Stimulated activated naive B cell treated with anti-CD40 and anti-IgM and Interleukin-4, amounts not matched to agents 10 μg/mL and 1 μg/mL and 100 μg/mL, for 72 hours (primary cell): ENCODE data around the gene HAAO.

ENCODE experiments used
- ATAC-seq, 2 donors: fragments of 150-1000 bp; cut with Tn5 transposase; replicated peaks; 2 replicates each; pipeline ENCODE4 v1.10.0; 2021; ENCODE audit warnings: moderate library complexity in 1 of 2
- DNase-seq: peaks from one replicate; pipeline ENCODE4 v3.0.0; 2021
- H3K27ac Mint-ChIP-seq: one replicate; pipeline ENCODE4 v1.8.0; 2022; ENCODE audit warnings: mild to moderate bottlenecking, mixed read lengths
- H3K27me3 Mint-ChIP-seq, 2 donors: one replicate each; pipeline ENCODE4 v1.8.0; 2022; ENCODE audit warnings: mixed read lengths in 2 of 2
- H3K36me3 Mint-ChIP-seq, 2 donors: one replicate each; pipeline ENCODE4 v1.8.0; 2022; ENCODE audit warnings: mixed read lengths in 2 of 2, mild to moderate bottlenecking in 1 of 2
- H3K4me1 Mint-ChIP-seq, 2 donors: one replicate each; pipeline ENCODE4 v1.8.0; 2022; ENCODE audit warnings: mixed read lengths in 2 of 2, mild to moderate bottlenecking in 1 of 2
- H3K4me3 Mint-ChIP-seq, 2 donors: one replicate each; pipeline ENCODE4 v1.8.0; 2022; ENCODE audit warnings: mild to moderate bottlenecking in 2 of 2, mixed read lengths in 2 of 2, moderate library complexity in 1 of 2
- H3K9me3 Mint-ChIP-seq, 2 donors: one replicate each; pipeline ENCODE4 v1.8.0; 2022; ENCODE audit warnings: mixed read lengths in 2 of 2, mild to moderate bottlenecking in 1 of 2

Gene HAAO

GRCh38 chr2:42827647-42828486 lies 35.5 kb upstream of the HAAO start:
- Mint-ChIP-seq H3K27me3 (peaks cover 9 to 20% of the 10 kb centered on the region in 2 donors), H3K4me1 (peaks cover 9 to 19% of the 10 kb centered on the region in 2 donors), H3K4me3 (peak overlapping the region; percentile 72 to 77), H3K36me3 (no peaks in the 10 kb centered on the region), H3K27ac (no peak overlapping the region), H3K9me3 (no peaks in the 10 kb centered on the region)
- ATAC-seq (peak; percentile 90 to 93), DNase-seq (peak; percentile 66)

- Mint-ChIP-seq H3K4me1 (peaks cover 9 to 19% of the 10 kb centered on the region in 2 donors), H3K27me3 (peaks cover 9 to 20% of the 10 kb centered on the region in 2 donors), H3K36me3 (no peaks in the 10 kb centered on the region), H3K27ac (no peak overlapping the region), H3K9me3 (no peaks in the 10 kb centered on the region), H3K4me3 (no peak overlapping the region)
- ATAC-seq (no peak), DNase-seq (no peak)
Measured at GRCh38 chr2:42826231-42826630, 33.8 kb upstream of the HAAO start.

GRCh38 chr2:42824454-42824807 lies 32.0 kb upstream of the HAAO start:
- peaks cover 9 to 19% of the 10 kb centered on the region in 2 donors for H3K4me1 Mint-ChIP-seq
- H3K36me3 Mint-ChIP-seq, result no peaks in the 10 kb centered on the region
- DNase-seq (no peak), ATAC-seq (no peak)
- H3K27me3 Mint-ChIP-seq, result peaks cover 9 to 20% of the 10 kb centered on the region in 2 donors
- H3K9me3 Mint-ChIP-seq, result no peaks in the 10 kb centered on the region
- H3K4me3 Mint-ChIP-seq, result no peak overlapping the region
- H3K27ac Mint-ChIP-seq, result no peak overlapping the region

GRCh38 chr2:42823744-42824453 lies 31.5 kb upstream of the HAAO start:
- H3K4me3 Mint-ChIP-seq, result no peak overlapping the region

GRCh38 chr2:42819160-42819559 lies 26.8 kb upstream of the HAAO start:
- no peak overlapping the region for H3K27ac Mint-ChIP-seq
- no peak for ATAC-seq
- no peaks in the 10 kb centered on the region for H3K27me3 Mint-ChIP-seq
- no peaks in the 10 kb centered on the region for H3K9me3 Mint-ChIP-seq
- H3K4me1 Mint-ChIP-seq, result no peaks in the 10 kb centered on the region
- no peak overlapping the region for H3K4me3 Mint-ChIP-seq
- DNase-seq, result no peak
- H3K36me3 Mint-ChIP-seq, result no peaks in the 10 kb centered on the region

More at GRCh38 chr2:42823744-42824453, 31.5 kb upstream of the HAAO start:
- no peaks in the 10 kb centered on the region for H3K9me3 Mint-ChIP-seq
- H3K36me3 Mint-ChIP-seq, result no peaks in the 10 kb centered on the region
- DNase-seq (no peak), ATAC-seq (no peak)
- no peak overlapping the region for H3K27ac Mint-ChIP-seq
- peaks cover 9 to 20% of the 10 kb centered on the region in 2 donors for H3K27me3 Mint-ChIP-seq
- H3K4me1 Mint-ChIP-seq, result peaks cover 8 to 16% of the 10 kb centered on the region in 2 donors

- no peak overlapping the region for H3K27ac Mint-ChIP-seq
- no peak overlapping the region for H3K4me3 Mint-ChIP-seq
- H3K4me1 Mint-ChIP-seq, result peaks cover 7 to 8% of the 10 kb centered on the region in 2 donors
- no peak for ATAC-seq
- DNase-seq, result no peak
- peaks cover 4% of the 10 kb centered on the region in 2 donors for H3K9me3 Mint-ChIP-seq
- H3K27me3 Mint-ChIP-seq, result no peaks in the 10 kb centered on the region
- peaks cover 2 to 4% of the 10 kb centered on the region in 2 donors for H3K36me3 Mint-ChIP-seq
Measured at GRCh38 chr2:42815726-42816125, 23.3 kb upstream of the HAAO start.

- Mint-ChIP-seq H3K9me3 (peaks cover 4 to 5% of the 10 kb centered on the region in 2 donors), H3K27ac (no peak overlapping the region), H3K4me1 (peaks cover 17 to 19% of the 10 kb centered on the region in 2 donors), H3K27me3 (peaks cover 4 to 5% of the 10 kb centered on the region in 2 donors), H3K4me3 (no peak overlapping the region), H3K36me3 (peaks cover 5 to 9% of the 10 kb centered on the region in 2 donors)
- no peak for DNase-seq
- ATAC-seq, result no peak
Measured at GRCh38 chr2:42813763-42814162, 21.4 kb upstream of the HAAO start.

GRCh38 chr2:42812899-42813479 lies 20.6 kb upstream of the HAAO start:
- Mint-ChIP-seq H3K9me3 (peaks cover 4 to 5% of the 10 kb centered on the region in 2 donors), H3K36me3 (peaks cover 5 to 9% of the 10 kb centered on the region in 2 donors), H3K4me1 (peaks cover 17 to 20% of the 10 kb centered on the region in 2 donors), H3K4me3 (no peak overlapping the region), H3K27me3 (peaks cover 4 to 5% of the 10 kb centered on the region in 2 donors), H3K27ac (peak overlapping the region; percentile 49)
- ATAC-seq (no peak), DNase-seq (no peak)

- Mint-ChIP-seq H3K36me3 (peaks cover 5 to 9% of the 10 kb centered on the region in 2 donors), H3K4me1 (peaks cover 17 to 20% of the 10 kb centered on the region in 2 donors), H3K27ac (peak overlapping the region; percentile 98), H3K27me3 (peaks cover 4 to 5% of the 10 kb centered on the region in 2 donors), H3K4me3 (peak overlapping the region; percentile 93 to 94), H3K9me3 (peaks cover 4 to 5% of the 10 kb centered on the region in 2 donors)
- peak; percentile 22 to 25 for ATAC-seq
- no peak for DNase-seq
Measured at GRCh38 chr2:42810971-42811811, 18.8 kb upstream of the HAAO start.

GRCh38 chr2:42810121-42810970 lies 18.0 kb upstream of the HAAO start:
- Mint-ChIP-seq H3K4me3 (peak overlapping the region; percentile 93 to 94), H3K9me3 (peaks cover 4 to 5% of the 10 kb centered on the region in 2 donors), H3K4me1 (peaks cover 17 to 20% of the 10 kb centered on the region in 2 donors), H3K36me3 (peaks cover 5 to 9% of the 10 kb centered on the region in 2 donors), H3K27ac (peak overlapping the region; percentile 98), H3K27me3 (peaks cover 4 to 5% of the 10 kb centered on the region in 2 donors)
- ATAC-seq (peak; percentile 82 to 84), DNase-seq (peak; percentile 95)

- H3K4me3 Mint-ChIP-seq, result peak overlapping the region; percentile 70 to 93
- H3K4me1 Mint-ChIP-seq, result peaks cover 17 to 20% of the 10 kb centered on the region in 2 donors
- ATAC-seq (peak; percentile 46 to 54), DNase-seq (no peak)
- H3K36me3 Mint-ChIP-seq, result peaks cover 5 to 9% of the 10 kb centered on the region in 2 donors
- H3K27me3 Mint-ChIP-seq, result peaks cover 4 to 5% of the 10 kb centered on the region in 2 donors
- peaks cover 4 to 5% of the 10 kb centered on the region in 2 donors for H3K9me3 Mint-ChIP-seq
- peak overlapping the region; percentile 75 for H3K27ac Mint-ChIP-seq
Measured at GRCh38 chr2:42809819-42810120, 17.4 kb upstream of the HAAO start.

GRCh38 chr2:42809131-42809818 lies 16.9 kb upstream of the HAAO start:
- peak overlapping the region; percentile 78 for H3K4me3 Mint-ChIP-seq
- H3K9me3 Mint-ChIP-seq, result peaks cover 4 to 5% of the 10 kb centered on the region in 2 donors
- H3K27ac Mint-ChIP-seq, result peak overlapping the region; percentile 88
- peaks cover 5 to 9% of the 10 kb centered on the region in 2 donors for H3K36me3 Mint-ChIP-seq
- no peak for ATAC-seq
- H3K27me3 Mint-ChIP-seq, result peaks cover 4 to 5% of the 10 kb centered on the region in 2 donors
- DNase-seq, result no peak
- H3K4me1 Mint-ChIP-seq, result peaks cover 17 to 20% of the 10 kb centered on the region in 2 donors
